NB4 (cell line): ENCODE measurements around the gene FBXO34.

ENCODE experiments used
- DNase-seq: peaks from one replicate; pipeline ENCODE4 v3.0.0; 2010; ENCODE audit warnings: low read depth
- H3K4me3 ChIP-seq: one replicate; pipeline ENCODE4 v1.5.1; 2011; ENCODE audit warnings: mild to moderate bottlenecking, low read depth, low read length, moderate library complexity
- CTCF ChIP-seq: IDR thresholded peaks from one replicate; pipeline ENCODE4 v1.5.1; 2012; ENCODE audit warnings: low read depth, low read length
- MAX ChIP-seq: IDR thresholded peaks from 2 replicates; pipeline ENCODE4 v1.6.1; 2011; ENCODE audit warnings: low read depth, low read length
- MYC ChIP-seq: IDR thresholded peaks from 2 replicates; pipeline ENCODE4 v1.6.1; 2011; ENCODE audit warnings: low read depth, low read length
- POLR2A ChIP-seq: IDR thresholded peaks from 2 replicates; pipeline ENCODE4 v1.6.1; 2011; ENCODE audit warnings: mild to moderate bottlenecking; ENCODE audit not compliant: insufficient read length; ENCODE audit errors: extremely low read depth

FBXO34 gene

GRCh38 chr14:55361190-55361589 is 90.0 kb downstream of the FBXO34 start:
- TF ChIP-seq MAX (no peak), POLR2A (no peak), MYC (no peak), CTCF (no peak)
- DNase-seq = no peak
- no peak overlapping the region for H3K4me3 ChIP-seq

- no peak for DNase-seq
- no peak for TF ChIP-seq POLR2A
- TF ChIP-seq MAX = no peak
- TF ChIP-seq MYC = no peak
- no peak for TF ChIP-seq CTCF
- no peak overlapping the region for H3K4me3 ChIP-seq
Measured at GRCh38 chr14:55366271-55366670, 95.0 kb downstream of the FBXO34 start.

GRCh38 chr14:55370883-55371455 is 99.7 kb downstream of the FBXO34 start:
- no peak for DNase-seq
- H3K4me3 ChIP-seq = no peak overlapping the region
- TF ChIP-seq MAX (no peak), CTCF (no peak), MYC (no peak), POLR2A (no peak)

- TF ChIP-seq CTCF (no peak), POLR2A (no peak), MYC (no peak), MAX (no peak)
- DNase-seq = no peak
- no peak overlapping the region for H3K4me3 ChIP-seq
Measured at GRCh38 chr14:55372423-55372822, 101.2 kb downstream of the FBXO34 start.

GRCh38 chr14:55372825-55373224 is 101.6 kb downstream of the FBXO34 start:
- no peak overlapping the region for H3K4me3 ChIP-seq
- no peak for DNase-seq

More at GRCh38 chr14:55372825-55373224, 101.6 kb downstream of the FBXO34 start:
- no peak for TF ChIP-seq MYC
- TF ChIP-seq POLR2A = no peak
- no peak for TF ChIP-seq MAX
- no peak for TF ChIP-seq CTCF
